K562 (cell line): Measurements from ENCODE around the gene EDARADD. TPM values are rescaled to one million over a fixed set of nuclear protein-coding genes. Genes with fewer than 3 reads are reported as not detected.

Experiments used
- ARID1B ChIP-seq: fragments of 450-650 bp; IDR thresholded peaks from 2 replicates; pipeline ENCODE4 v1.6.1; 2016; ENCODE audit warnings: antibody characterized with exemption, mild to moderate bottlenecking, inconsistent platforms
- CREM ChIP-seq: IDR thresholded peaks from 2 replicates; pipeline ENCODE4 v1.6.1; 2014; ENCODE audit warnings: antibody characterized with exemption, low read depth
- EP400 ChIP-seq: fragments of 450-650 bp; IDR thresholded peaks from 2 replicates; pipeline ENCODE4 v1.6.1; 2017; ENCODE audit warnings: antibody characterized with exemption, mild to moderate bottlenecking, moderate library complexity
- FOXJ3 ChIP-seq: sonication (generic); formaldehyde crosslinking; IDR thresholded peaks from 2 replicates; pipeline ENCODE4 v1.4.0; 2020; ENCODE audit warnings: mild to moderate bottlenecking, missing genetic modification reagents
- L3MBTL2 ChIP-seq: fragments of 450-650 bp; IDR thresholded peaks from 2 replicates; pipeline ENCODE4 v1.6.1; 2016; ENCODE audit warnings: mild to moderate bottlenecking, moderate library complexity
- MEF2D ChIP-seq: conservative IDR thresholded peaks from 2 replicates; pipeline ENCODE4 v1.6.1; 2016; ENCODE audit warnings: low read depth, missing genetic modification characterization, missing compliant biosample characterization
- MGA ChIP-seq: fragments of 450-650 bp; IDR thresholded peaks from 2 replicates; pipeline ENCODE4 v1.6.1; 2016; ENCODE audit warnings: mild to moderate bottlenecking, moderate library complexity
- NR2C1 ChIP-seq, 2 experiments: fragments of 450-650 bp; IDR thresholded peaks; 2 replicates each; pipeline ENCODE4 v1.6.1; 2017; ENCODE audit warnings: mild to moderate bottlenecking in 2 of 2, antibody characterized with exemption in 1 of 2, inconsistent platforms in 1 of 2, missing compliant biosample characterization in 1 of 2, missing genetic modification characterization in 1 of 2
- RBM17 ChIP-seq: fragments of 200-400 bp; formaldehyde crosslinking; IDR thresholded peaks from 2 replicates; pipeline ENCODE4 v1.6.1; 2017; ENCODE audit warnings: low read depth, mild to moderate bottlenecking, low read length, borderline replicate concordance
- RCOR1 ChIP-seq, 2 experiments: IDR thresholded peaks; 2 replicates each; pipeline ENCODE4 v1.6.1; 2012; ENCODE audit warnings: low read depth in 2 of 2, low read length in 2 of 2, borderline replicate concordance in 1 of 2, improper control_type of control experiment in 1 of 2
- SLC30A9 ChIP-seq: fragments of 250-450 bp; sonication (Bioruptor Pico); IDR thresholded peaks from 2 replicates; pipeline ENCODE4 v1.8.0; 2022; ENCODE audit warnings: mild to moderate bottlenecking, moderate library complexity
- SMARCC2 ChIP-seq: fragments of 450-650 bp; IDR thresholded peaks from 2 replicates; pipeline ENCODE4 v1.6.1; 2017; ENCODE audit warnings: antibody characterized with exemption, moderate library complexity, mild to moderate bottlenecking, low read depth
- TRIM24 ChIP-seq, 2 experiments: fragments of 450-650 bp; IDR thresholded peaks; 2 replicates each; pipeline ENCODE4 v1.6.1; 2016
- VEZF1 ChIP-seq: fragments of 200-800 bp; sonication (Bioruptor generic); IDR thresholded peaks from 2 replicates; pipeline ENCODE4 v1.6.1; 2017; ENCODE audit warnings: missing genetic modification characterization, missing compliant biosample characterization
- polyA plus RNA-seq, 8 experiments: library from polyadenylated mRNA; depleted of rRNA in 4 of 8; stranded (reverse) in 5 of 8; unstranded in 3 of 8; fragments of >200 nt; fragmentation: Nextera tagmentation in 2 of 8; fragmentation: Illumina TruSeq in 1 of 8; extraction: Ambion mirVana in 2 of 8; extraction: Trizol in 1 of 8; gene quantifications; 2 replicates each; pipeline versions ENCODE4 v1.2.1 to v1.2.3, GENCODE V29; 2011 to 2014; ENCODE audit warnings: inconsistent platforms in 1 of 8, missing spikeins in 1 of 8
- total RNA-seq, 7 experiments: library from RNA; depleted of rRNA in 6 of 7; stranded (reverse); fragments of >200 nt in 6 of 7; fragmentation: Illumina TruSeq in 2 of 7; extraction: Trizol in 2 of 7; gene quantifications; 2 replicates each; pipeline versions ENCODE4 v1.2.1 to v1.2.3, GENCODE V29; 2011 to 2021; ENCODE audit warnings: low replicate concordance in 1 of 7
- TF ChIP-seq, protein P1 (sequence below), 2 experiments: fragments of 450-650 bp in 1 of 2; sonication (generic) in 1 of 2; formaldehyde crosslinking in 1 of 2; IDR thresholded peaks in 1 of 2; conservative IDR thresholded peaks in 1 of 2; 2 replicates each; pipeline versions ENCODE4 v1.6.1 to v1.8.1; 2016 to 2023; ENCODE audit warnings: mild to moderate bottlenecking in 2 of 2, moderate library complexity in 2 of 2, inconsistent platforms in 1 of 2, missing genetic modification reagents in 1 of 2

The EDARADD gene
- total and polyA plus RNA-seq, 9 of the 15 experiments (the other 6 are each of a cell fraction or from before 2014, with no cell fraction given), result 0.46 to 32.4 (median 20.6) TPM

- peak; percentile 50 for TF ChIP-seq EP400
- TF ChIP-seq SLC30A9 (CRISPR knock-in tag), result no peak
- peak; percentile 56 for TF ChIP-seq MGA
- peak; percentile 86 for TF ChIP-seq CREM
- TF ChIP-seq VEZF1 (CRISPR knock-in tag), result 0 out of 2 replicates have a peak, but pooled peaks have one; percentile 26
- TF ChIP-seq TRIM24 (IDR thresholded peaks at IDR 0.05), result peak in 1 of 2 experiments; percentile 51; a peak in 1 of 4 replicates
- TF ChIP-seq L3MBTL2, result peak; percentile 53; the same call in 1 of the 2 replicates
- peak; percentile 63 for TF ChIP-seq SMARCC2
- TF ChIP-seq, protein P1, sequence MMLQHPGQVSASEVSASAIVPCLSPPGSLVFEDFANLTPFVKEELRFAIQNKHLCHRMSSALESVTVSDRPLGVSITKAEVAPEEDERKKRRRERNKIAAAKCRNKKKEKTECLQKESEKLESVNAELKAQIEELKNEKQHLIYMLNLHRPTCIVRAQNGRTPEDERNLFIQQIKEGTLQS (IDR thresholded peaks at IDR 0.05), result peak; percentile 94
- TF ChIP-seq, protein P1 (CRISPR knock-in tag; conservative IDR thresholded peaks at IDR 0.05), result peak; percentile 80
- TF ChIP-seq ARID1B, result peak; percentile 74
- no peak for TF ChIP-seq NR2C1 (IDR thresholded peaks at IDR 0.05)
- peak; percentile 5; the same call in 1 of the 2 replicates for TF ChIP-seq NR2C1 (tag; IDR thresholded peaks at IDR 0.05)
- TF ChIP-seq MEF2D (tag), result peak; percentile 73
- TF ChIP-seq RBM17, result no peak
- TF ChIP-seq FOXJ3, result no peak
- TF ChIP-seq RCOR1 (IDR thresholded peaks at IDR 0.05; ENCODE audit: borderline replicate concordance in 1 of 2, low read depth in 2 of 2, low read length in 2 of 2), result peak in 1 of 2 experiments; percentile 54; a peak in 1 of 4 replicates
These were observed 26.9 kb downstream of the EDARADD start (continued) for GRCh38 chr1:236421022-236421421.
